ENCODE results near the gene ADGRB2.
A peak's percentile ranks its signal among the peaks of the same experiment; 100 is the strongest.
"Not testable (repeated sequence)": the region's sequence is repeated elsewhere in the genome, so short reads cannot be mapped to it uniquely, and the experiment has no call there.

ADGRB2 gene

DNA sequence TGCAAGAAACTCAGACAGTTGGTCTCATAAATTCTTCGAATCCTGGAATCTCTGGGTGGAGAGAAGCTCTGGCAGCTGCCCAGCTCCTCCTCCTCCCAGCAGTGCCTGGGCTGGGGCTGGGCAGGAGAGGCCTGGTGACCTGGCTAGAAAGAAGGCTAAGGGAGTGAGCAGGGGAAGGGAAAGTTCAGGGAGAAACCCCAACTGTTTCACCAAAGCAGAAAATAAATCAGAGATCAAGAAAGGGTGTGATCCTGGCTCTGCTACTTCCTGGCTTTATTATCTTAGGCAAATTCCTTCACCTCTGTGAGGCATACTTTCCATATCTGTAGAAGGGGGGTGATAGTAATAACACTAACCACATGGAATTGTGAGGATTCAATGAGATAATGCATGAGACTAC, 51.5 kb downstream of the ADGRB2 start:
- H3K4me3 ChIP-seq (replicated peaks; ENCODE audit: low read depth, low read length) = no peak overlapping the region
- DNase-seq (ENCODE audit: low read depth) = peak; percentile 91
- TF ChIP-seq, protein P1, sequence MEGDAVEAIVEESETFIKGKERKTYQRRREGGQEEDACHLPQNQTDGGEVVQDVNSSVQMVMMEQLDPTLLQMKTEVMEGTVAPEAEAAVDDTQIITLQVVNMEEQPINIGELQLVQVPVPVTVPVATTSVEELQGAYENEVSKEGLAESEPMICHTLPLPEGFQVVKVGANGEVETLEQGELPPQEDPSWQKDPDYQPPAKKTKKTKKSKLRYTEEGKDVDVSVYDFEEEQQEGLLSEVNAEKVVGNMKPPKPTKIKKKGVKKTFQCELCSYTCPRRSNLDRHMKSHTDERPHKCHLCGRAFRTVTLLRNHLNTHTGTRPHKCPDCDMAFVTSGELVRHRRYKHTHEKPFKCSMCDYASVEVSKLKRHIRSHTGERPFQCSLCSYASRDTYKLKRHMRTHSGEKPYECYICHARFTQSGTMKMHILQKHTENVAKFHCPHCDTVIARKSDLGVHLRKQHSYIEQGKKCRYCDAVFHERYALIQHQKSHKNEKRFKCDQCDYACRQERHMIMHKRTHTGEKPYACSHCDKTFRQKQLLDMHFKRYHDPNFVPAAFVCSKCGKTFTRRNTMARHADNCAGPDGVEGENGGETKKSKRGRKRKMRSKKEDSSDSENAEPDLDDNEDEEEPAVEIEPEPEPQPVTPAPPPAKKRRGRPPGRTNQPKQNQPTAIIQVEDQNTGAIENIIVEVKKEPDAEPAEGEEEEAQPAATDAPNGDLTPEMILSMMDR (IDR thresholded peaks at IDR 0.05; ENCODE audit: low read length, missing control alignments) = no peak

DNA sequence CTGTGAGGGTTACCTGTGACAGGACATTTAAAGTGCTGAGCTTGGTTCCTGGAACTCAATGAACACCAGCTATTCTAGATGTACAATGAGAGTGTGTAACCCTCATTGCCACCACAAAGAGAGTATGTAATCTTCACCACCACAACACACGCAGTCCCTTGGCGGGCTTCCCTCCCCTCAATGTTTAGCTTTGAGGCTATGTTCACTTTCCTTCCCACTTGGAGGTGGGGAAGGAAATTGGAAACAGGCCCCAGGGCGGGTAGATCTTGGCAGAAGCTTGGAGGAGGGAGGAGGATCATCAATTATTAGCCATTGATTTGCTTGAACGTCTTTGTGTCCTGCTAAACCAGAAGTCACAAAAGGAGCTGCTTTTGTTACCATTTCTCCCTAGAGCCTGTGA, 52.1 kb downstream of the ADGRB2 start:
- DNase-seq (ENCODE audit: low read depth) = peak; percentile 35
- TF ChIP-seq, protein P1 (IDR thresholded peaks at IDR 0.05; ENCODE audit: low read length, missing control alignments) = no peak
- H3K4me3 ChIP-seq (replicated peaks; ENCODE audit: low read depth, low read length) = no peak overlapping the region

DNA sequence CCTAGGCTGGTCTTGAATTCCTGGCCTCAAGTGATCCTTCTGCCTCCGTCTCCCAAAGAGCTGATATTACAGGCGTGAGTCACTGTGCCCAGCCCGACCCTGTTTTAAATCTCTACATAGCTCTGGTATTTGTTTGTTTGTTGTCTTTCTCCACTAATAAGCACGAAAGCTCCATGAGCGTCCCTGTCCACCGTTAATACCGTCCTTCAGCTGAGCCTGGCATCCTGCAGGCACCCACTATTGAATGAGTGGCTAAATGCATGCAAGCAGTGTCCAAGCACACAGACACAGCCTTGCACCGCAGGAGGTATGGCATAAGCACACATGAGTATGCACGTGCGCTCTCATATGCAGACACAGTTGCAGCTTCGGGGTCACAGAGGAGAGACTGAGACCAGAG, 55.8 kb downstream of the ADGRB2 start:
- H3K4me3 ChIP-seq (replicated peaks; ENCODE audit: low read depth, low read length) = no peak overlapping the region
- DNase-seq (ENCODE audit: low read depth) = no peak
- TF ChIP-seq, protein P1 (IDR thresholded peaks at IDR 0.05; ENCODE audit: low read length, missing control alignments) = no peak

DNA sequence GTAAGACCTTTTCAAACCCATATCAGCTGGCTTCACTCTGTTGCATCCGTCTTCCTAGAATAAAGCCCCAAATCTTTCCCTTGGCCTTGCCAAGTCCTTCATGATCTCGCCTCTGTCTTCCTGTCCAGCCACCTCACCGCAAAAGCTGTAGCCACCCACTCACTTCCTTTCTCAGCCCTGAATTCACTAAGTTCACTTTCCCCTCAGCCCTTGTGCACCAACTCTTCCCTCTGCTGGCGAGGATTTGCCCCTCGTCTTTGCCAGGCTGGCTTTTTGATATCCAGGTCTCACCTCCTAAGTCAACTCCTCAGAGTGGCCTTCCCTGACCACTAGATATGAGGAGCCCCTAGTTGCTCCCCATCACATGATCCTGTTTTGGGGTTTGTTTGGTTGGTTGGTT, 56.4 kb downstream of the ADGRB2 start:
- DNase-seq (ENCODE audit: low read depth) = peak; percentile 85
- H3K4me3 ChIP-seq (replicated peaks; ENCODE audit: low read depth, low read length) = no peak overlapping the region
- TF ChIP-seq, protein P1 (IDR thresholded peaks at IDR 0.05; ENCODE audit: low read length, missing control alignments) = peak; percentile 58

DNA sequence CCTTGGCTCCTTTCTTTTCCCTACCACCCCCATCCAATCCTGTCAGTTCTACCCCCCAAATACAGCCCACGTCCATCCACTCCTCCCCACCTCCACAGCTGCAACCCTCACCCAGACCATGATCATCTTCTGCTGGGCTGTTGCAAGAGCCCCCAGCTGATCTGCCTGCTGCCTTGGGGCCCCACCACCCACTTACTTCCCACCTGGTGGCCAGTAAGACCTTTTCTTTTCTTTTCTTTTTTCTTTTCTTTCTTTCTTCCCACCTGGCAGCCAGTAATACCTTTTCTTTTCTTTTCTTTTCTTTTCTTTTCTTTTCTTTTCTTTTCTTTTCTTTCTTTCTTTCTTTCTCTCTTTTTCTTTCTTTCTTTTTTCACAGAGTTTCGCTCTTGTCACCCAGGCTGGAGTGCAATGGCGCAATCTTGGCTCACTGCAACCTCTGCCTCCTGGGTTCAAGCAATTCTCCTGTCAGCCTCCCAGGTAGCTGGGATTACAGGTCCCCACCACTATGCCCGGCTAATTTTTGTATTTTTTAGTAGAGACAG, 57.0 kb downstream of the ADGRB2 start:
- DNase-seq (ENCODE audit: low read depth); H3K4me3 ChIP-seq (replicated peaks; ENCODE audit: low read depth, low read length): not testable (repeated sequence)

DNA sequence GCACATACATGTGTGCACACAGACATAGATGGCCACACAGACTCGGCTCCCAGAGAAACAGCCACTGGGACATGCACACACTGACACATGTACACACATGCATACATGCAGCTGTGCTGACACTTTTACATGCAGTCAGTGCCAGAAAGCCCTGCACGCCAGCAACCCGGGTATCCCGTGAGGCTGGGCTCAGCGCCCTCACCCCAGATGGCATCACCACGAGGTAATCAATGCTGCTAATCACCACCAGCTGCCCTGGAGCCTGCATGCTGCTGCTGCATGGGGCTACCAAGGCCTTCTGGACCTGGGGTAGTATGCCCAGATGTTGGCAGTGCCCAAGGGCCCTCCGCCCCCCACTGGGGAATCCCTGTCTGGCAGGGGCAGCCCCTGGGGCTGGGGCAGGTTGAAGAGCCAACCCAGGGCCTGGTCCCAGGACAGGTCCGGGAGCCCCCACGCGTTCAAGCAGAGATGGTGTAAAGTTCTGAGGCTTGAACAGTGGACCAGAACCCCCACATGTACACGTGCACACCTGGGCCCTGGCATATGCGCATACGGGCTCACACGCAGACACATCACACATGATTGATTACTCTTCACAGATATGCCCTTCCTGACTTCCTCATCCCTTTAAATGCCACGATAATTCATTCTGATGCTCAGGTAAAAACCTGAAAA, 57.6 kb downstream of the ADGRB2 start:
- DNase-seq (ENCODE audit: low read depth) = no peak
- H3K4me3 ChIP-seq (replicated peaks; ENCODE audit: low read depth, low read length) = no peak overlapping the region
- TF ChIP-seq, protein P1 (IDR thresholded peaks at IDR 0.05; ENCODE audit: low read length, missing control alignments) = no peak

DNA sequence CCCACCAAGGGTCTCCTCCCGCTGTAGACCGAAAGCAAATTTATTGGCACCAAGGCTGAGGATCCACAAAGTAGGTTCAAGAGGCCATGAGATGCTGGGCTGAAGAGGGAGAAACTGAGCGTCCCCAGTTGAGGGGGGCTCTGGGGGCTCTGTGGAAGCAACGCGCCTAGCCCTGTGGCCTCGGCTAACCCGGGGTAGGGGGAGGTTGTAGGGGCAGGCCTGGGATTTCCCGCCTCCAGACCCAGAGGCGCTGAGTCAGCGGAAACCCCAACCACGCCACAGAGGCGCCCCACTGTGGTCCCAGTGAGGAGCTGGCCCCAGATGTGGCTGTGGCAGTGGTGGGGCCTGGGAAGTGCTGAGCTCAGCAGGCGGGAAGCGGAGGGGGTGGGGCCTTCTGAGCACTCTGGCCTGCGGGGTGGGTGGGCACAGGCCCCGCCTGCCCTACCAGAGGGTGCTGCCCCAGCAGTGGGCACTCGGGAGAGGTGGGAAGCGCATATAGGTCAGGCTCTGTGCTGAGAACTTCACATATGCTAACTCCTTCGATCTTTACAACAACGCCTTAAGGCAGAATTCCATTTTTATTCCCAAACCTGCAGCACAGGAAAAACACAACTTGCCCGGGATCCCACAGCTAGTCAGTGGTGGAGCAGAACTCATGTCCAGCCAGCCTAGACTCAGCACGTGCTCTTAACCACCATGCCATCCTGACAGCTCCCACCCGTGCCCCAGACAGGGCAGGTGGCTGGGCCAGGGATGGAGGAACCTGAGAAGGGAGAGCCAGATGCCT, 58.9 kb downstream of the ADGRB2 start:
- TF ChIP-seq, protein P1 (IDR thresholded peaks at IDR 0.05; ENCODE audit: low read length, missing control alignments) = peak; percentile 33
- H3K4me3 ChIP-seq (replicated peaks; ENCODE audit: low read depth, low read length) = peak overlapping the region; percentile 17
- DNase-seq (ENCODE audit: low read depth) = peak; percentile 54

All from fibroblast of pulmonary artery (primary cell).